HUES48 (cell line): ENCODE results near the gene PALD1.

ENCODE experiments used
- H3K27ac ChIP-seq: one replicate; pipeline ENCODE4 v1.7.0; 2013; ENCODE audit warnings: low read depth, low read length, inconsistent platforms
- H3K27me3 ChIP-seq: 2 replicates; pipeline ENCODE4 v1.6.1; 2013; ENCODE audit warnings: mild to moderate bottlenecking, low read length; ENCODE audit not compliant: control insufficient read depth, insufficient read depth
- H3K36me3 ChIP-seq: 2 replicates; pipeline ENCODE4 v1.6.1; 2013; ENCODE audit warnings: low read length; ENCODE audit not compliant: control insufficient read depth, insufficient read depth
- H3K4me1 ChIP-seq: 2 replicates; pipeline ENCODE4 v1.6.1; 2013; ENCODE audit warnings: mild to moderate bottlenecking, low read length; ENCODE audit not compliant: control insufficient read depth, insufficient read depth
- H3K4me3 ChIP-seq: 2 replicates; pipeline ENCODE4 v1.5.1; 2013; ENCODE audit warnings: mild to moderate bottlenecking, low read depth, low read length
- H3K9ac ChIP-seq: 2 replicates; pipeline ENCODE4 v1.6.1; 2013; ENCODE audit warnings: mild to moderate bottlenecking, low read depth, low read length, moderate library complexity
- H3K9me3 ChIP-seq: 2 replicates; pipeline ENCODE4 v1.6.1; 2013; ENCODE audit warnings: low read length; ENCODE audit not compliant: control insufficient read depth, insufficient read depth

PALD1 gene

DNA sequence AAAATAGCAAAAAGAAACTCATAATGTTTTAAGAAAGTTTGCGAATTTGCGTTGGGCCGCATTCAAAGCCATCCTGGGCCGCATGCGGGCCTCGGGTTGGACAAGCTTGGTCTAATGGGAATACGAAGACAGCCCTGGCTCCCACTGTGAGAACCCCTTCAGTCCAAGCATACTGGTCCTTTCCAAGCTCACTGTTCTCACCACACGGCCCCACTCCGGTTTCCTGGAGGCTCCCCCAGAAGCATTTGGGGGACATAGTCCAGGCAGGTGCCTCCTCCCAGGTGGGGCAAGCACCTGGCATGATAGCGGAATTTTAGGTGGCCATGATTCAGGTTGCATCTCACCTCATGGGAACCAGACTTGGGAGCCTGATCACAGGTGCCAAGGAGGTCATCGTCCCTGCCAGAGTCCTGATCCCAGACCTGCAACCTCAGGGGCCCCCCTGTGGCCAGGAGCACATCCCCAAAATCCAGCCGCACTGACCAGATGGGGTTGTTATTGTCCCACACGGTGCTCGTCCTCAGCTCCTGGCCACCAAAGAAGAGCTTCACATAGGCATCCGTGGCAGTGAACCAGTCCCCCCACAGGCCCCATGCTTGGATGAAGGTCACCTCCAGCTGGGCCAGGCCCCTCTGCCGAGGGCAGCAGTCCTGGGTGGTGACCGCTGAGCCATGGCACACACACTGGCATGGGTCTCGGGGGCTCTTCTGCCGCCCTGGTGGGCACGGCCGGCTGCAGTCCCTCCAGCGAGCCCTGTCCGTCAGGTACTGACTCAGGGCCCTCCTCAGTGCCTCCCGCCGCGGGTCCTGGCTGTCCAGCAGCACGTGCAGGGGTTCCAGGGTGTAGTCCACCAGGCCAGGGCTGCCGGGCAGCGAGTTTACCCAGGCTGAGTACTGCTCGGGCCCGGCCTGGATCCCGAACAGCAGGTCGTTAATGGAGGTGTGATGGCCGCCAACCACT, 119.6 kb downstream of the PALD1 start:
- Histone ChIP-seq H3K27ac (no peak overlapping the region), H3K9me3 (no peaks in the 10 kb centered on the region), H3K36me3 (no peaks in the 10 kb centered on the region), H3K4me1 (no peaks in the 10 kb centered on the region), H3K9ac (no peak overlapping the region), H3K4me3 (no peak overlapping the region), H3K27me3 (no peaks in the 10 kb centered on the region)

DNA sequence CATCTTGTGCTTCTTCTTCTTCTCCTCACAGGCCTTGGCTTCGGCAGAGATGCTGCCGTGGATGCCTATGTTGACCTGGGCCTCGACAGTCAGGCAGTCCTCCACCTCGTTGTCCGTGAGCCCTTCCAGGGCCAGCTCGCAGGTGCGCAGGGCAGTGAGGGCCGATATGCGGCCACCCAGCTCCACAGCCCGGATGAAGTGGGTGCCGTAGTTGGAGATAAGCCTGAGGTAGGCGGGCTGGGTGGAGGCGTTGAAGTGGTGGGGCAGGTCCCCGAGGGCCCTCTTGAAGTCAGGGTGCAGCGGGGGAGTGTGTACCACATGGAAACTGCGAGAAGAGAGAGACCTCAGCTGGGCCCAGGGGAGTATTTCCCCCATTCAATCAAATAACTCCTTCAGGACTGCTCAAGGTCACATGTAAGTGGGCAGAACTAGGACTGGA, 120.3 kb downstream of the PALD1 start:
- H3K4me3 ChIP-seq = no peak overlapping the region
- H3K27ac ChIP-seq = no peak overlapping the region
- no peaks in the 10 kb centered on the region for H3K27me3 ChIP-seq
- H3K9ac ChIP-seq = no peak overlapping the region
- no peaks in the 10 kb centered on the region for H3K36me3 ChIP-seq
- no peaks in the 10 kb centered on the region for H3K9me3 ChIP-seq
- H3K4me1 ChIP-seq = no peaks in the 10 kb centered on the region

DNA sequence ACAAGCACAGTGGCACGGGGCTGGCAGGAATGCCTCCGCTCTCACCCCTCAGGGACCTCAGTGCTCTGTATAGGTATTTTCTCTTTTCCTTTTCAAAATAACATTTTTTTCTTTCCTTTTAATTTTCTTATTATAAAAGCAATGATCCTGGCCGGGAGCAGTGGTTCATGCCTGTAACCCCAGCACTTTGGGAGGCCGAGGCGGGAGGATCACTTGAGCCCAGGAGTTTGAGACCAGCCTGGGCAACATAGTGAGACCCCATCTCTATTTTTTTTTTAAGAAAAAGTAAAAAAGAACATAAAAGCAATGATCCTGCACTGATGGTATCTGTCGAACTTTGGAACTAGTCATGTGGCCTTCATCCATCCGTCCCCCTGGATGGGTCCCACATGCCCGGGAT, 120.8 kb downstream of the PALD1 start:
- Histone ChIP-seq H3K9ac (no peak overlapping the region), H3K9me3 (no peaks in the 10 kb centered on the region), H3K27ac (no peak overlapping the region), H3K27me3 (no peaks in the 10 kb centered on the region), H3K4me1 (no peaks in the 10 kb centered on the region), H3K36me3 (no peaks in the 10 kb centered on the region), H3K4me3 (no peak overlapping the region)

DNA sequence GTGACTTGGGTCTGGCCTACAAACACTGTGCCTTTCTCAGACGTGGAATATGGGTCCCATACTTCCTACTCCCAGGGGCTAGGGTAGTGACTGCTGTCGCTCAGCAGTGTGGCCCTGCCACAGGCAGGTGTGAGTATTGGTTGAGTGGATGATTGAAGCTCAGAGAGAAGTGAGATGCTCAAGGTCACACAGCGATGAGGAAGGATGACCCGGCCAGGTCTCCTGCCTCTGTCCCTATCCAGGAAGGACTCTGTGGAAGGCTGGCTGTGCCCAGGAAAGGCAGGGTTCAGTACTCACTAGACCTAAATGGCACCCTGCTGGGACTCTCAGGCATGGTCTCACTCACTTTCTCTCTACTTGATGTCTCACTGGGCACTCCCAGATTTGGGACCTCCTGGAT, 121.2 kb downstream of the PALD1 start:
- no peaks in the 10 kb centered on the region for H3K9me3 ChIP-seq
- H3K4me1 ChIP-seq = no peaks in the 10 kb centered on the region
- no peak overlapping the region for H3K27ac ChIP-seq
- H3K27me3 ChIP-seq = no peaks in the 10 kb centered on the region
- H3K36me3 ChIP-seq = no peaks in the 10 kb centered on the region
- no peak overlapping the region for H3K4me3 ChIP-seq
- H3K9ac ChIP-seq = no peak overlapping the region

DNA sequence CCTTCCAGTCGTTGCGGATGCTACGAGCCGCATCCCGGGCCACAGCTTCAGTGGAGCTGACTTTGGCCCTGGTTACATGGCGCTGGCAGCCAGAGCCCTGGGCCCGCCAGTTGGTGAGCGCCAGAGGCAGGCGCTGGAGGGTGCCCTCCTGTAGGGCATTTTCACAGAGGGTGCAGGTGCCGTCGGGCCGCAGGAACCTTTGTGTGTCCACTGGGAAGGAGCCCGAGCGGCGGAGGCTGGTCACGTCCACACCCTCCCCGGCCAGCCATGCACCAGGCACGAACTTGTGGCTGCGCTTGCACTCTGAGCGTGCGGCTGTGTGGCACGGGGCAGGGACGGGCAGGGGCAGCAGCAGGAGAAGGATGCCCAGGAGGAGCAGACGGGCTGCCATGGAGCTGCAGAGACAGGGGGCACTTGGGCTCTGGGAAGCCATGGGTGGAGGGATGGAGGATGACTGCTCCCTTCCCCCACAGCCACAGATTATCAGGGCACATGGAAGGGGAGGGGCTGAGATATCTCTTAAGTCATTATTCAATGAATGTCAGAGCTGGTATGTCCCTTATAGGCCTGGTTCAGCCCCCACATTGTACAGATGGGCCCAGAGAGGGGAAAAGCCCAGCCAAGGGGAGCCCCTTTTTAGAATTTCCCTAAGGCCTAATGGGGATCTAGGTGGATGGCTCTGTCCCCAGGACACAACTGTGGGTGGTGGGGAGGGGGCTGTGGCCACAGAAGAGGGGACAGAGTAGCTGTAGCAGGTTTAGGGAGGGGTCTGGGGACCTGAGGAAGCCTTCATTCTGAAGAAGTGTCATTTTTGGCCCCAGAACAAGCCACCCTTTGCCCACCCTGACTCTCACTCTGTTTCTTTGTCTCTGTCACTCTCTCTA, 122.2 kb downstream of the PALD1 start:
- Histone ChIP-seq H3K4me3 (no peak overlapping the region), H3K9me3 (no peaks in the 10 kb centered on the region), H3K9ac (no peak overlapping the region), H3K4me1 (no peaks in the 10 kb centered on the region), H3K27ac (no peak overlapping the region), H3K36me3 (no peaks in the 10 kb centered on the region), H3K27me3 (no peaks in the 10 kb centered on the region)

DNA sequence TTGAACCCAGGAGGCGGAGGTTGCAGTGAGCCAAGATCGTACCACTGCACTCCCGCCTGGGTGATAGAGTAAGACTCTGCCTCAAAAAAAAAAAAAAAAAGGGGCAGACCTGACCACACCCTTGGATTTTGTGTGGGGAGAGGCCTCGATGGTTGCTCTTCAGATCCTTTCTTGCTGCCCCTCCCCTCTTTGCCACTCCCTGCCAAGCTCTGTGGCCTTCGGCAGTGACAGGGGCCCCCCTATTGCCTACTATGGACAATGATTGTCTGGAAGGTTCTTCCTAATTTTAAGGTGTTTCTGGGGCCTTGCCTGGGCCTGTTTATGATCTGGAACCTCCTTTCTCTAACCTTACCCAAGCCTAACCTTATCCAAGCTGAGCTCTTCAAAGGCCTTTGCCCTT, 123.2 kb downstream of the PALD1 start:
- no peaks in the 10 kb centered on the region for H3K4me1 ChIP-seq
- H3K9ac ChIP-seq = no peak overlapping the region
- H3K9me3 ChIP-seq = no peaks in the 10 kb centered on the region
- H3K27me3 ChIP-seq = no peaks in the 10 kb centered on the region
- no peak overlapping the region for H3K27ac ChIP-seq
- H3K36me3 ChIP-seq = no peaks in the 10 kb centered on the region
- H3K4me3 ChIP-seq = no peak overlapping the region

DNA sequence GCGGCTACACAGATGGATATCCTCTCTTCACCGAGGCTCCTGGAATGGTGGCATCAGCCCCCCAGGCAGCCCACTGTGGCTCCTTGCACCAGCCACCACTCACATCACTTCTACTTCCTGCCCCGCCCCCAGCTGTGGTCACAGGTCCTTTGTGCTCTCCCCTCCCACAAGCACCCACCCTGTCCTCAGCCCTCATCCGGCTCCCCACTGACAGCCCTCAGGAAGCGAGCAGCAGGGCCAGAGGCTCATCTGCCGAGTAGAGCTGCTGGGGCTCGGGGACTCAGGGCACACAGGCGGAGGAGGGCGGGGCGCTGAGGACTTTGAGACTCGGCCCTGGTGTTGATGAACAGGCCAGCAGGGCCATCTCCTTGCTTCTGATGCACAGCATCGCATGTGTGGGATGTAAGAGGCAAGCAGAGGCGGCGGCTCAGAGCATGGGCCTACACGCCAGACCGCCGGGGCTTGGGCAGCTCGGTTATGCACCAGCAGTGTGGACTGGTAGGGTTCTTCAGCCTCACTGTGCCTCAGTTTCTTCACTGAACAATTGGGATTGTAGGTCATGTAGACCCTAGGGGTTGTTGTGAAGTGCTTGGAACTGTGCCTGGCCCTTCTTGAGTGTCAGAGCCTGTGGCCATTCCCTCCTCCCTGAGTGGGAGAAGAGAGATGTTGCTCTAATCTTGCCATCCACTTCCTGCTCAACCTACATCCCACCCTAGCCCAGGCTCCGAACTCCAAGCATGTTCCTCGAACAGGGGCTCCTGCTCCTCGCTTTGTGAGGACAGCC, 124.3 kb downstream of the PALD1 start, which contains the start of gene PRF1:
Gene PRF1, minus strand, starts transcription at position 77 of the 784 bp plus-strand sequence. CDS start 1,839 bp downstream, outside the sequence.
- Histone ChIP-seq H3K4me1 (no peaks in the 10 kb centered on the region), H3K27me3 (no peaks in the 10 kb centered on the region), H3K9me3 (no peaks in the 10 kb centered on the region), H3K36me3 (no peaks in the 10 kb centered on the region), H3K4me3 (no peak within 1 kb of the TSS), H3K27ac (no peak within 1 kb of the TSS), H3K9ac (no peak within 1 kb of the TSS)

DNA sequence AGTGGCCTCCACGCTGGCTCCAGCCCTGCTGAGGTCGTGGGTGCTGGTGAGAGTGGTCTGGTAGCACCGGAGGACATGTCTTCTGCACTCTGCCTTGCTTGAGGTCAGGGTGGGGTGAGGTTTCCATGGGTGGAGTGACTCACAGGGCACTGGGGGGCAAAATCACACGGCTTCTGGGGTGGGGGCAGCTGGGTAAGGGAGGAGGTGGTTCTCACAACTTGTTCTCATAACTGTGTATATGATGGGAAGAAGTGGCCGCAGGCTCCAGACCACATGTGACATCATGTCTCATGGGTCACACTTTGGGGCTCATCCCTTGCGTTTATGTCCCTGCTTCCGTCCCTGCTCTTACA, 124.9 kb downstream of the PALD1 start:
- H3K4me3 ChIP-seq = no peak overlapping the region
- no peaks in the 10 kb centered on the region for H3K27me3 ChIP-seq
- no peak overlapping the region for H3K27ac ChIP-seq
- no peaks in the 10 kb centered on the region for H3K36me3 ChIP-seq
- H3K4me1 ChIP-seq = no peaks in the 10 kb centered on the region
- no peak overlapping the region for H3K9ac ChIP-seq
- H3K9me3 ChIP-seq = no peaks in the 10 kb centered on the region

DNA sequence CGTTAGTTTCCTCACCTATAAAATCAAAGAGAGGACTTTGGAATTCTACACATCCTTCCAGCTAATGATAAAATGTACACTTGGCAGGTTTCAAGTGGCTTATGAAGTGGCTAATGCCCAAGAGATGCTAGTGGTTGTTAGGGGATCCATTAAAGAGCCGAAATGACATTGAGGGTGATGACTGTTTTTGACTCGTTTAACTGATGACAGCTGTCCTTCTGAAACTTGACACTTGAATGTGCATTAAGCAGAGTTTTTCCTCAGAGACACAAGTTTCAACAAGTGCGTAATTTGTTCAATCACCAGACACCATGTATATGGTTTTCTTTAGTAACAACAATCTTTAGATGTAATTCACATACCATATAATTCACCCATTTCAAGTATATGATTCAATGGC, 125.5 kb downstream of the PALD1 start:
- no peaks in the 10 kb centered on the region for H3K27me3 ChIP-seq
- H3K36me3 ChIP-seq = no peaks in the 10 kb centered on the region
- no peak overlapping the region for H3K9ac ChIP-seq
- no peak overlapping the region for H3K27ac ChIP-seq
- no peaks in the 10 kb centered on the region for H3K4me1 ChIP-seq
- H3K9me3 ChIP-seq = no peaks in the 10 kb centered on the region
- no peak overlapping the region for H3K4me3 ChIP-seq

DNA sequence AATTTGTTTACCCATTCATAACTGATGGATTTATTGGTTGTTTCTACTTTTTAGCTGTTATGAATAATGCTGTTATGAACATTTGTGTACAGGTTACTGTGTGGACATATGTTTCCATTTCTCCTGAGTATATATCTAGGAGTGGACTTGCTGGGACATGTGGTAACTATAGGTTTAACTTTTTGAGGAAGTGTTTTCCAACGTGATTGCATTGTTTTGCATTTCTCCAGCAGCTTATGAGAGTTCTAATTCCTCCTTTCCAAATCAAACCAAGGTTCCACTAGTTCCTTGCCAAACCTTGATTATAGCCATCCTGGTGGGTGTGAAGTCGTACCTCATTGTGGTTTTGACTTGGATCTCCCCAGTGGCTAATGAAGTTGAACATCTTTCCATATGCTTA, 126.6 kb downstream of the PALD1 start:
- H3K27me3 ChIP-seq = no peaks in the 10 kb centered on the region

More for the DNA sequence above, 126.6 kb downstream of the PALD1 start:
- Histone ChIP-seq H3K36me3 (no peaks in the 10 kb centered on the region), H3K9ac (no peak overlapping the region), H3K4me3 (no peak overlapping the region), H3K27ac (no peak overlapping the region), H3K4me1 (no peaks in the 10 kb centered on the region), H3K9me3 (no peaks in the 10 kb centered on the region)
